SK-N-SH (cell line): ENCODE measurements around the gene CDAN1. TPM values are rescaled to one million over a fixed set of nuclear protein-coding genes. Genes with fewer than 3 reads are reported as not detected.

Experiments
- CTCF ChIA-PET: fragments of 300-600, 350-600 bp; formaldehyde crosslinking; extraction: SDS; loops from one replicate; lab custom pipeline; 2021; lab: Yijun Ruan, JAX
- POLR2A ChIA-PET: fragments of 350-600 bp; sonication (Branson Sonifier 250); formaldehyde crosslinking; extraction: SDS; loops from one replicate; lab custom pipeline; 2020; ENCODE audit warnings: antibody characterized with exemption, inconsistent platforms; lab: Yijun Ruan, JAX
- DNase-seq: peaks from one replicate; pipeline ENCODE4 v3.0.0; 2012
- H2AFZ ChIP-seq: fragments of 200-600 bp; sonication (generic); 2 replicates; pipeline ENCODE4 v1.8.1; 2016; ENCODE audit warnings: antibody characterized with exemption, mild to moderate bottlenecking, low read depth
- H3F3A ChIP-seq: fragments of 200-600 bp; sonication (generic); replicated peaks from 2 replicates; pipeline ENCODE3; 2016; ENCODE audit warnings: antibody characterized with exemption, mild to moderate bottlenecking; ENCODE audit not compliant: insufficient read depth
- H3K27ac ChIP-seq, 2 experiments: fragments of 200-500 bp in 1 of 2; fragments of 200-600 bp in 1 of 2; sonication (Bioruptor generic) in 1 of 2; sonication (generic), shearing (Covaris generic) in 1 of 2; 2 replicates each; pipeline versions ENCODE4 v1.5.1 to v1.6.1; 2014 to 2016; ENCODE audit warnings: low read depth in 2 of 2, inconsistent platforms in 1 of 2, low read length in 1 of 2, mild to moderate bottlenecking in 1 of 2, mixed read lengths in 1 of 2
- H3K27me3 ChIP-seq: fragments of 200-600 bp; sonication (generic), shearing (Covaris generic); 2 replicates; pipeline ENCODE4 v1.6.1; 2016; ENCODE audit warnings: mixed run types; ENCODE audit not compliant: insufficient read depth
- H3K36me3 ChIP-seq, 2 experiments: fragments of 200-500 bp in 1 of 2; fragments of 200-600 bp in 1 of 2; sonication (Bioruptor generic) in 1 of 2; sonication (generic) in 1 of 2; replicated peaks in 1 of 2; 2 replicates each; pipeline versions ENCODE3 to v1.5.1; 2014 to 2016; ENCODE audit warnings: low read length in 1 of 2, mild to moderate bottlenecking in 1 of 2; ENCODE audit not compliant: insufficient read depth in 2 of 2, control insufficient read depth in 1 of 2
- H3K4me1 ChIP-seq, 2 experiments: fragments of 200-500 bp in 1 of 2; fragments of 200-600 bp in 1 of 2; sonication (Bioruptor generic) in 1 of 2; sonication (generic), shearing (Covaris generic) in 1 of 2; 2 replicates each; pipeline versions ENCODE4 v1.5.1 to v1.6.1; 2014 to 2016; ENCODE audit warnings: low read depth in 1 of 2, low read length in 1 of 2, mixed run types in 1 of 2; ENCODE audit not compliant: insufficient read depth in 2 of 2, control insufficient read depth in 1 of 2
- H3K4me2 ChIP-seq: fragments of 200-600 bp; sonication (generic), shearing (Covaris generic); 2 replicates; pipeline ENCODE4 v1.6.1; 2017; ENCODE audit warnings: mixed run types
- H3K4me3 ChIP-seq, 2 experiments: fragments of 200-500 bp in 1 of 2; fragments of 200-600 bp in 1 of 2; sonication (Bioruptor generic) in 1 of 2; sonication (generic), shearing (Covaris generic) in 1 of 2; 2 replicates each; pipeline versions ENCODE4 v1.5.1 to v1.8.1; 2014 to 2016; ENCODE audit warnings: low read depth in 2 of 2, inconsistent platforms in 1 of 2, low read length in 1 of 2, mild to moderate bottlenecking in 1 of 2, mixed read lengths in 1 of 2, moderate library complexity in 1 of 2
- H3K79me2 ChIP-seq: fragments of 200-600 bp; sonication (generic); 2 replicates; pipeline ENCODE4 v1.8.1; 2017; ENCODE audit warnings: mild to moderate bottlenecking; ENCODE audit not compliant: insufficient read depth
- H3K9ac ChIP-seq: fragments of 200-600 bp; sonication (generic); 2 replicates; pipeline ENCODE4 v1.6.1; 2017; ENCODE audit warnings: mixed run types
- H3K9me2 ChIP-seq: fragments of 200-600 bp; sonication (generic); 2 replicates; pipeline ENCODE4 v1.6.1; 2017; ENCODE audit warnings: mixed run types
- H3K9me3 ChIP-seq: fragments of 200-600 bp; sonication (generic); 2 replicates; pipeline ENCODE4 v1.6.1; 2017; ENCODE audit warnings: mixed run types, mild to moderate bottlenecking, moderate library complexity
- H4K20me1 ChIP-seq: fragments of 200-600 bp; sonication (generic); 2 replicates; pipeline ENCODE4 v1.6.1; 2017; ENCODE audit warnings: mild to moderate bottlenecking, mixed run types; ENCODE audit not compliant: insufficient read depth
- CHD2 ChIP-seq: fragments of 150-350 bp; IDR thresholded peaks from 2 replicates; pipeline ENCODE4 v1.6.1; 2018; ENCODE audit warnings: low read length; ENCODE audit not compliant: partially characterized antibody
- CTCF ChIP-seq: fragments of 200-600 bp; sonication (generic); IDR thresholded peaks from 2 replicates; pipeline ENCODE4 v1.6.1; 2017; ENCODE audit warnings: antibody characterized with exemption, mild to moderate bottlenecking, moderate library complexity
- ELF1 ChIP-seq: IDR thresholded peaks from 2 replicates; pipeline ENCODE4 v1.4.0; 2012
- EP300 ChIP-seq, 2 experiments: IDR thresholded peaks; 2 replicates each; pipeline versions ENCODE4 v1.4.0 to v1.6.1; 2012; ENCODE audit warnings: borderline replicate concordance in 1 of 2, low read depth in 1 of 2, low read length in 1 of 2
- FOSL2 ChIP-seq: IDR thresholded peaks from 2 replicates; pipeline ENCODE4 v1.4.0; 2012; ENCODE audit warnings: low read depth, mild to moderate bottlenecking, moderate library complexity, borderline replicate concordance
- FOXJ3 ChIP-seq: sonication (generic); formaldehyde crosslinking; IDR thresholded peaks from 2 replicates; pipeline ENCODE4 v1.5.1; 2020; ENCODE audit warnings: mild to moderate bottlenecking, missing genetic modification reagents
- FOXM1 ChIP-seq: IDR thresholded peaks from 2 replicates; pipeline ENCODE4 v1.4.0; 2012; ENCODE audit warnings: low read depth, mild to moderate bottlenecking
- JUND ChIP-seq: IDR thresholded peaks from 2 replicates; pipeline ENCODE4 v1.4.0; 2012
- MAX ChIP-seq: IDR thresholded peaks from 2 replicates; pipeline ENCODE4 v1.4.0; 2012; ENCODE audit warnings: low read depth
- MEF2A ChIP-seq: IDR thresholded peaks from 2 replicates; pipeline ENCODE4 v1.4.0; 2012; ENCODE audit warnings: low read depth, borderline replicate concordance
- NFIC ChIP-seq: IDR thresholded peaks from 2 replicates; pipeline ENCODE4 v1.4.0; 2012; ENCODE audit warnings: borderline replicate concordance
- NRF1 ChIP-seq: IDR thresholded peaks from 2 replicates; pipeline ENCODE4 v1.6.1; 2012; ENCODE audit warnings: low read depth, mild to moderate bottlenecking, low read length
- PBX3 ChIP-seq: IDR thresholded peaks from 2 replicates; pipeline ENCODE4; 2012
- RAD21 ChIP-seq: IDR thresholded peaks from 2 replicates; pipeline ENCODE4 v1.6.1; 2012; ENCODE audit warnings: mild to moderate bottlenecking, low read length
- RFX5 ChIP-seq: IDR thresholded peaks from 2 replicates; pipeline ENCODE4 v1.6.1; 2012; ENCODE audit warnings: mild to moderate bottlenecking, improper control_type of control experiment, low read length
- RXRA ChIP-seq: IDR thresholded peaks from 2 replicates; pipeline ENCODE4 v1.4.0; 2012; ENCODE audit warnings: low read depth, mild to moderate bottlenecking, borderline replicate concordance
- SIN3A ChIP-seq: IDR thresholded peaks from 2 replicates; pipeline ENCODE4 v1.6.1; 2012; ENCODE audit warnings: low read depth, mild to moderate bottlenecking, low read length, moderate library complexity, borderline replicate concordance
- SMC3 ChIP-seq: IDR thresholded peaks from 2 replicates; pipeline ENCODE4 v1.6.1; 2012; ENCODE audit warnings: low read depth, low read length, improper control_type of control experiment
- TAF1 ChIP-seq: IDR thresholded peaks from 2 replicates; pipeline ENCODE4 v1.6.1; 2012; ENCODE audit warnings: low read depth, mild to moderate bottlenecking, low read length, moderate library complexity, borderline replicate concordance
- TCF12 ChIP-seq: IDR thresholded peaks from 2 replicates; pipeline ENCODE4 v1.4.0; 2012
- USF1 ChIP-seq: IDR thresholded peaks from 2 replicates; pipeline ENCODE4 v1.4.0; 2012; ENCODE audit warnings: low read depth, borderline replicate concordance
- YY1 ChIP-seq: IDR thresholded peaks from 2 replicates; pipeline ENCODE4 v1.4.0; 2012; ENCODE audit warnings: low read depth, mild to moderate bottlenecking
- WGBS: methylation state at CpG from one replicate; pipeline ENCODE4 v1.1.6; 2017; ENCODE audit warnings: low lambda C conversion rate; 5-methylcytosine and 5-hydroxymethylcytosine counted together
- polyA plus RNA-seq, 3 experiments: library from polyadenylated mRNA; depleted of rRNA; stranded (reverse); fragments of >200 nt; gene quantifications; 2 replicates each; pipeline ENCODE4 v1.2.3, GENCODE V29; 2012

The CDAN1 gene
- polyA plus RNA-seq, 1 of the 3 experiments (the other 2 are of a cell fraction) = 6.2 TPM

GRCh38 chr15:42741710-42742109 is 4.8 kb upstream of the CDAN1 start (continued):
- no peak for TF ChIP-seq MAX
- TF ChIP-seq RXRA = no peak
- peak in 1 of 2 experiments; percentile 71; a peak in 2 of 4 replicates for TF ChIP-seq EP300 (IDR thresholded peaks at IDR 0.05; ENCODE audit: borderline replicate concordance in 1 of 2, low read depth in 1 of 2, low read length in 1 of 2)
- no peak for TF ChIP-seq SIN3A
- no peak for TF ChIP-seq RFX5
- no peak for TF ChIP-seq FOSL2
- no peak for TF ChIP-seq PBX3
- TF ChIP-seq TCF12 = peak; percentile 77
- no peak for TF ChIP-seq USF1
- TF ChIP-seq JUND = no peak
- TF ChIP-seq NFIC = no peak
- TF ChIP-seq TAF1 = no peak
- TF ChIP-seq NRF1 = no peak
- no peak for TF ChIP-seq ELF1
- TF ChIP-seq YY1 = no peak
- no peak for TF ChIP-seq MEF2A
- no peak for TF ChIP-seq FOXM1
- TF ChIP-seq, all 33 proteins: peak for 7

- H4K20me1 ChIP-seq = no peaks in the 10 kb centered on the region
- POLR2A ChIA-PET = no interaction called here
- peak; percentile 38 for TF ChIP-seq RAD21
- TF ChIP-seq CTCF = peak; percentile 59
- peak; percentile 7; the same call in 1 of the 2 replicates for TF ChIP-seq SMC3
- no peak for TF ChIP-seq FOXJ3 (CRISPR knock-in tag)
- TF ChIP-seq CHD2 = no peak
- TF ChIP-seq, all 33 proteins: peak for 3
- Histone ChIP-seq H3K9ac (peak overlapping the region; percentile 91), H3K4me2 (peak overlapping the region; percentile 97), H3K9me3 (no peaks in the 10 kb centered on the region), H3K27me3 (no peaks in the 10 kb centered on the region), H3K79me2 (peaks cover 27% of the 10 kb centered on the region), H3K36me3 (peaks cover 13 to 15% of the 10 kb centered on the region in 2 experiments), H2AFZ (peak overlapping the region; percentile 91; the same call in 1 of the 2 replicates), H3K4me1 (peaks cover 0 to 35% of the 10 kb centered on the region in 2 experiments; a peak in 3 of 4 replicates), H3K9me2 (no peaks in the 10 kb centered on the region), H3F3A (peaks cover 15% of the 10 kb centered on the region), H3K4me3 (peak overlapping the region; percentile 88 to 89), H3K27ac (peak overlapping the region; percentile 78 to 86)
- no peak for DNase-seq
- 84% methylated on average over 21 of the region's 21 CpGs for WGBS
- CTCF ChIA-PET = interaction anchor here (0.6 to 4.3 kb wide), 6 partner anchors 9 to 189 kb away, joined by 3 to 20 read pairs (median 3); no protein-coding TSS in a partner anchor
These were observed 801 bp upstream of the CDAN1 start for GRCh38 chr15:42737529-42738328.
